AG04449 (cell line): Measurements from ENCODE around the gene OTUB1.

Source experiments
- CTCF ChIA-PET: fragments of 350-600 bp; formaldehyde crosslinking; extraction: SDS; loops from one replicate; lab custom pipeline; 2021; ENCODE audit warnings: antibody characterized with exemption; lab: Yijun Ruan, JAX
- POLR2A ChIA-PET: fragments of 400-600, 350-600 bp; formaldehyde crosslinking; extraction: SDS; loops from one replicate; lab custom pipeline; 2020; ENCODE audit warnings: antibody characterized with exemption, inconsistent platforms; lab: Yijun Ruan, JAX
- DNase-seq: peaks from one replicate; pipeline ENCODE4 v3.0.0-alpha.2; 2010; ENCODE audit warnings: low read depth, low spot score
- H3K4me3 ChIP-seq: 2 replicates; pipeline ENCODE4 v1.5.1; 2011; ENCODE audit warnings: low read depth, mild to moderate bottlenecking, control low read depth, low read length
- TF ChIP-seq, protein P1 (sequence below): IDR thresholded peaks from one replicate; pipeline ENCODE4 v1.5.1; 2011; ENCODE audit warnings: mild to moderate bottlenecking, moderate library complexity, low read length, control low read depth, inconsistent platforms; ENCODE audit not compliant: insufficient read depth; ENCODE audit errors: missing control alignments

The OTUB1 gene

GRCh38 chr11:64022125-64022784 lies 36.0 kb downstream of the OTUB1 start:
- CTCF ChIA-PET: interaction anchor here (1.8 to 2.3 kb wide), 3 partner anchors 16 to 22 kb away, joined by 5 to 7 read pairs (median 5); no protein-coding TSS in a partner anchor
- TF ChIP-seq, protein P1, sequence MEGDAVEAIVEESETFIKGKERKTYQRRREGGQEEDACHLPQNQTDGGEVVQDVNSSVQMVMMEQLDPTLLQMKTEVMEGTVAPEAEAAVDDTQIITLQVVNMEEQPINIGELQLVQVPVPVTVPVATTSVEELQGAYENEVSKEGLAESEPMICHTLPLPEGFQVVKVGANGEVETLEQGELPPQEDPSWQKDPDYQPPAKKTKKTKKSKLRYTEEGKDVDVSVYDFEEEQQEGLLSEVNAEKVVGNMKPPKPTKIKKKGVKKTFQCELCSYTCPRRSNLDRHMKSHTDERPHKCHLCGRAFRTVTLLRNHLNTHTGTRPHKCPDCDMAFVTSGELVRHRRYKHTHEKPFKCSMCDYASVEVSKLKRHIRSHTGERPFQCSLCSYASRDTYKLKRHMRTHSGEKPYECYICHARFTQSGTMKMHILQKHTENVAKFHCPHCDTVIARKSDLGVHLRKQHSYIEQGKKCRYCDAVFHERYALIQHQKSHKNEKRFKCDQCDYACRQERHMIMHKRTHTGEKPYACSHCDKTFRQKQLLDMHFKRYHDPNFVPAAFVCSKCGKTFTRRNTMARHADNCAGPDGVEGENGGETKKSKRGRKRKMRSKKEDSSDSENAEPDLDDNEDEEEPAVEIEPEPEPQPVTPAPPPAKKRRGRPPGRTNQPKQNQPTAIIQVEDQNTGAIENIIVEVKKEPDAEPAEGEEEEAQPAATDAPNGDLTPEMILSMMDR: no peak
- POLR2A ChIA-PET: no interaction called here

DNA sequence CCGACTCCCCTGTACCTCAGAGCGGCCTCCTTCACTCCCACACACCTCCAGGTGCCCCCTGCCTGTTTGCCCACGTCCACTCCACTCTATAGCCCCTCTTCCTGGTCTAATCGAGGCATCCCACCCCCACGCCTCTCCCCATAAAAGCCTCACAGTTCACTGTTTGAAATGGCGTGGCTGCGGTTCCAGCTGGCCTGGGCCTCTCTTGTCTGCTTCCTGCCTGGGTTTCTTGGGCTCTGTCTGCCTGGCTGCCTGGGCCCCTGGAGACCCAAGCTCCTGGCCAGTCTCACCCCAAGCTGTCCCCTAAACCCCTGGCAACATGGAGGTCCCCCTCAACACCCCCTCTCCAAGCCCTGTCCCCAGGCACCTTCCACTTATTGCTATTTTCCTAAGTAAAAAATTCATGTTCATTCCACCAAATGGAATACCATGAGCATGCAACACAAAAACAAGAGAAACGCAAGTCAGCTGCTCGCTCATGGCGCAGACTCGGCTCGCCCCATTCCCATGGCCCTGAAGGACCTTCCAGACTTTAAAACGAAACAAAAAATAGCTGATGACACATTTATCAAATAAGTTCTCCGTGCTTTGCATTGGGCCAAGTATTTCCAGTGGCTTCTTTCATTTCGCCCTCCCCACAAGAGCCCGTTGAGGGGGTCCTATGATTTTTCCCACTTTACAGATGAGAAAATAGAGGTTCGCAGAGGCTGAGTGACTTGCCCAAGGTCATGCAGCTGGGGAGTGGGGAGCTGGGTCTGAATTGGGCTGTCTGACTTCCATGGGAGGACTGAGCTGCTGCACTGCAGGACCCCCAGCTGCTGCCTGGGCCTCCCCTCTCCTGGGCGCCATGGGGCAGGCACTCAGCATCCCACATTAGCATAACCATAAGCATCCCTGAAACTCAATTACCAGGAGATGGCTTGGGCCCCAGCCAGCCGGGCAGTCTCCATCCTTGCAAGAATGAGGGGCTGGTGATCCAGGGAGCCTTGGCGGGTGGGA lies 37.8 kb downstream of the OTUB1 start:
- DNase-seq: no peak
- H3K4me3 ChIP-seq: no peak overlapping the region
- ChIA-PET POLR2A (interaction anchor here (0.6 kb wide), 1 partner anchor 144 kb away, joined by 4 read pairs; no protein-coding TSS in a partner anchor), CTCF (interaction anchor here (1.0 to 8.1 kb wide), 5 partner anchors 17 to 281 kb away, joined by 3 to 45 read pairs (median 9); no protein-coding TSS in a partner anchor)
- TF ChIP-seq, protein P1: no peak

More at GRCh38 chr11:64022125-64022784, 36.0 kb downstream of the OTUB1 start:
- DNase-seq: no peak
- H3K4me3 ChIP-seq: no peak overlapping the region

GRCh38 chr11:64025205-64025604 lies 39.0 kb downstream of the OTUB1 start:
- TF ChIP-seq, protein P1: no peak
- ChIA-PET CTCF (interaction anchor here (0.8 to 8.1 kb wide), 5 partner anchors 9 to 127 kb away, joined by 4 to 45 read pairs (median 9); partner anchors contain the start of gene FLRT1), POLR2A (no interaction called here)
- H3K4me3 ChIP-seq: no peak overlapping the region
- no peak for DNase-seq

- ChIA-PET POLR2A (no interaction called here), CTCF (interaction anchor here (1.1 to 8.1 kb wide), 6 partner anchors 10 to 126 kb away, joined by 3 to 45 read pairs (median 6); no protein-coding TSS in a partner anchor)
- no peak for DNase-seq
- no peak overlapping the region for H3K4me3 ChIP-seq
- TF ChIP-seq, protein P1: no peak
Observed at GRCh38 chr11:64026575-64027205, 40.5 kb downstream of the OTUB1 start.

- TF ChIP-seq, protein P1: no peak
- no peak for DNase-seq
- H3K4me3 ChIP-seq: no peak overlapping the region
- ChIA-PET POLR2A (no interaction called here), CTCF (interaction anchor here (0.8 to 8.1 kb wide), 7 partner anchors 9 to 125 kb away, joined by 3 to 45 read pairs (median 5); no protein-coding TSS in a partner anchor)
Observed at GRCh38 chr11:64027651-64028397, 41.6 kb downstream of the OTUB1 start.
